Measurements from ENCODE around the gene THADA.

Gene THADA

DNA sequence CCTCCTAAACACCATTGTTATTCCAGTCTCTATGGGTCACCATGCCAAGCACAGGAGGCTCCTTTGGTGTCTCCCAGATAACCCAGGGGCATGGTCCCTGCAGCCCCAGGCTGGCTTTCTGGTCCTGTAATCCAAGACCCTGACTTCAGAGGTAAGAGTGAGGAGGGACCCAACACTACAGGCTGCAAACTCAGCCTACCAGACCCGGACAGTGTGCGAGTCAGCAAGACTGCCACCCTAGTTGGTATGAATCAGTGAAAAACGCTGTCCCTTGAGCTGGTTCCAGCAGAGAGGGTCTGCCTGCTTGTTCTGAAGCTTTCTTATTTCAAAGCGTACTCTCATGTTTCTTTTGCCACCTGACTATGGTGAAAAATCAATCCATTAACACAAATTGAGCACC lies 321.8 kb downstream of the THADA start:
- no peak for DNase-seq (ENCODE audit: low read depth in 1 of 2, low spot score in 1 of 2)
- no peak overlapping the region for H3K4me3 ChIP-seq (replicated peaks; ENCODE audit: insufficient read depth, low read length)
- TF ChIP-seq SPI1 (IDR thresholded peaks at IDR 0.05; ENCODE audit: borderline replicate concordance, low read depth) (no peak), POLR2AphosphoS5 (IDR thresholded peaks at IDR 0.05; ENCODE audit: low read depth) (no peak), GABPA (IDR thresholded peaks at IDR 0.05; ENCODE audit: low read depth) (no peak)
- TF ChIP-seq, protein P1, sequence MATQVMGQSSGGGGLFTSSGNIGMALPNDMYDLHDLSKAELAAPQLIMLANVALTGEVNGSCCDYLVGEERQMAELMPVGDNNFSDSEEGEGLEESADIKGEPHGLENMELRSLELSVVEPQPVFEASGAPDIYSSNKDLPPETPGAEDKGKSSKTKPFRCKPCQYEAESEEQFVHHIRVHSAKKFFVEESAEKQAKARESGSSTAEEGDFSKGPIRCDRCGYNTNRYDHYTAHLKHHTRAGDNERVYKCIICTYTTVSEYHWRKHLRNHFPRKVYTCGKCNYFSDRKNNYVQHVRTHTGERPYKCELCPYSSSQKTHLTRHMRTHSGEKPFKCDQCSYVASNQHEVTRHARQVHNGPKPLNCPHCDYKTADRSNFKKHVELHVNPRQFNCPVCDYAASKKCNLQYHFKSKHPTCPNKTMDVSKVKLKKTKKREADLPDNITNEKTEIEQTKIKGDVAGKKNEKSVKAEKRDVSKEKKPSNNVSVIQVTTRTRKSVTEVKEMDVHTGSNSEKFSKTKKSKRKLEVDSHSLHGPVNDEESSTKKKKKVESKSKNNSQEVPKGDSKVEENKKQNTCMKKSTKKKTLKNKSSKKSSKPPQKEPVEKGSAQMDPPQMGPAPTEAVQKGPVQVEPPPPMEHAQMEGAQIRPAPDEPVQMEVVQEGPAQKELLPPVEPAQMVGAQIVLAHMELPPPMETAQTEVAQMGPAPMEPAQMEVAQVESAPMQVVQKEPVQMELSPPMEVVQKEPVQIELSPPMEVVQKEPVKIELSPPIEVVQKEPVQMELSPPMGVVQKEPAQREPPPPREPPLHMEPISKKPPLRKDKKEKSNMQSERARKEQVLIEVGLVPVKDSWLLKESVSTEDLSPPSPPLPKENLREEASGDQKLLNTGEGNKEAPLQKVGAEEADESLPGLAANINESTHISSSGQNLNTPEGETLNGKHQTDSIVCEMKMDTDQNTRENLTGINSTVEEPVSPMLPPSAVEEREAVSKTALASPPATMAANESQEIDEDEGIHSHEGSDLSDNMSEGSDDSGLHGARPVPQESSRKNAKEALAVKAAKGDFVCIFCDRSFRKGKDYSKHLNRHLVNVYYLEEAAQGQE (IDR thresholded peaks at IDR 0.05; ENCODE audit: insufficient replicate concordance, low read depth), result no peak
- TF ChIP-seq, protein P2, sequence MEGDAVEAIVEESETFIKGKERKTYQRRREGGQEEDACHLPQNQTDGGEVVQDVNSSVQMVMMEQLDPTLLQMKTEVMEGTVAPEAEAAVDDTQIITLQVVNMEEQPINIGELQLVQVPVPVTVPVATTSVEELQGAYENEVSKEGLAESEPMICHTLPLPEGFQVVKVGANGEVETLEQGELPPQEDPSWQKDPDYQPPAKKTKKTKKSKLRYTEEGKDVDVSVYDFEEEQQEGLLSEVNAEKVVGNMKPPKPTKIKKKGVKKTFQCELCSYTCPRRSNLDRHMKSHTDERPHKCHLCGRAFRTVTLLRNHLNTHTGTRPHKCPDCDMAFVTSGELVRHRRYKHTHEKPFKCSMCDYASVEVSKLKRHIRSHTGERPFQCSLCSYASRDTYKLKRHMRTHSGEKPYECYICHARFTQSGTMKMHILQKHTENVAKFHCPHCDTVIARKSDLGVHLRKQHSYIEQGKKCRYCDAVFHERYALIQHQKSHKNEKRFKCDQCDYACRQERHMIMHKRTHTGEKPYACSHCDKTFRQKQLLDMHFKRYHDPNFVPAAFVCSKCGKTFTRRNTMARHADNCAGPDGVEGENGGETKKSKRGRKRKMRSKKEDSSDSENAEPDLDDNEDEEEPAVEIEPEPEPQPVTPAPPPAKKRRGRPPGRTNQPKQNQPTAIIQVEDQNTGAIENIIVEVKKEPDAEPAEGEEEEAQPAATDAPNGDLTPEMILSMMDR (IDR thresholded peaks at IDR 0.05; ENCODE audit: insufficient read depth, low read length), result no peak
- no peaks in the 10 kb centered on the region for H3K27me3 ChIP-seq (ENCODE audit: insufficient read depth, poor library complexity, severe bottlenecking)
- no peak overlapping the region for H3K27ac ChIP-seq (replicated peaks)

DNA sequence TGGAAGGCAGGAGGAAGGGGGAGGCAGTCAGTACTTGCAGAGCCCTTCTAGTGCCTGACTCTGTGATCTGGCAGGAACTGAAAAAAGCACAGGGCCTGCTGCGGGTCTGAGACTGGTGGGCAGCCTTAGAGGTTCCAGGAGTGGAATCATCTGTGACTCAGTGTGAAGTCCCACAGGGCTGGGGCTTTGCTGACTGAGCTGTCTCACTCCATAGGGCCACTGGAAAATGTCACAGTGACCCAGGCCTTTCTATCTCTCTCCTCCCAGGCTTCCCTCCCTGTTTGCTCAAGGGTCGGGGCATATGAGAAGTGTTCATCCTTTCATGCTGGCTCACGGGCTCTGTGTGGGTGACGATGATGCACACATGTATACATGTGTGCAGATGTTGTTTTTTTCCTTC lies 322.3 kb downstream of the THADA start:
- H3K27me3 ChIP-seq (ENCODE audit: insufficient read depth, poor library complexity, severe bottlenecking), result no peaks in the 10 kb centered on the region
- TF ChIP-seq SPI1 (IDR thresholded peaks at IDR 0.05; ENCODE audit: borderline replicate concordance, low read depth), result no peak
- no peak for TF ChIP-seq GABPA (IDR thresholded peaks at IDR 0.05; ENCODE audit: low read depth)
- TF ChIP-seq, protein P1 (IDR thresholded peaks at IDR 0.05; ENCODE audit: insufficient replicate concordance, low read depth), result no peak
- TF ChIP-seq POLR2AphosphoS5 (IDR thresholded peaks at IDR 0.05; ENCODE audit: low read depth), result no peak
- TF ChIP-seq, protein P2 (IDR thresholded peaks at IDR 0.05; ENCODE audit: insufficient read depth, low read length), result no peak
- no peak for DNase-seq (ENCODE audit: low read depth in 1 of 2, low spot score in 1 of 2)
- no peak overlapping the region for H3K4me3 ChIP-seq (replicated peaks; ENCODE audit: insufficient read depth, low read length)
- no peak overlapping the region for H3K27ac ChIP-seq (replicated peaks)

DNA sequence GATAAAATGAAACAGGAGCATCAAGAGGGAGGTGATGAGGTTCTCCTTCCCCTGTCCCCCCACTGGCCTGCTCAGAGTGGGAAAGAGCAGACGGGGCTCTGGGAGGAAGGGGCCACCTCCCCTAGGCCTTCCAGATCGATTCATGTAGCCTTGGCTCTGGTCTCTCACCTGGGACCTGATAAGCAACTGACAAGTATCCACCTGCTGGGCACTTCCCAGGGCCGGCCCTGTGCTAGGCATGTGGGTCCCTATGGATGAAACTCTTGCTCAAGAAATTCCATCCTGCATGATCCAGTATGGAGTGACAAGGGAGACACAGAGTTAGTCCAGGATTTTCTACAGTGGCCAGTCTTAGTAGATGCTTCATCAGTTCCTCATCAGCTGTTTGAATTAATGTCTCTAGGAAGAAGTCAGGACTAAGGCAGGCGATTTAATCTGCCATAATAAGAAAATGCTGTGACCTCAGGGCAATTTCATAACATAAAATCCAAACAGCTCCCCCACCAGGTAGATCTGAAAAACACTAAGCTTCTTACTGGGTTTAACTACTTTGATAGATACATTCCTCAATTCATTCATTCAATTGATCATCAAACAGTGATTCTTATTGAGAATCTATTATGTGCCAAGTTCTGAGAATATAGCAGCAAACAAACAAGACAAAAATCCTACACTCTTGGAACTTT lies 324.8 kb downstream of the THADA start:
- TF ChIP-seq, protein P2 (IDR thresholded peaks at IDR 0.05; ENCODE audit: insufficient read depth, low read length), result no peak
- TF ChIP-seq, protein P1 (IDR thresholded peaks at IDR 0.05; ENCODE audit: insufficient replicate concordance, low read depth), result no peak
- no peak for TF ChIP-seq GABPA (IDR thresholded peaks at IDR 0.05; ENCODE audit: low read depth)
- TF ChIP-seq SPI1 (IDR thresholded peaks at IDR 0.05; ENCODE audit: borderline replicate concordance, low read depth), result no peak
- TF ChIP-seq POLR2AphosphoS5 (IDR thresholded peaks at IDR 0.05; ENCODE audit: low read depth), result no peak

More for the DNA sequence above, 324.8 kb downstream of the THADA start:
- DNase-seq (ENCODE audit: low read depth in 1 of 2, low spot score in 1 of 2), result no peak
- no peak overlapping the region for H3K4me3 ChIP-seq (replicated peaks; ENCODE audit: insufficient read depth, low read length)
- H3K27ac ChIP-seq (replicated peaks), result no peak overlapping the region
- H3K27me3 ChIP-seq (ENCODE audit: insufficient read depth, poor library complexity, severe bottlenecking), result no peaks in the 10 kb centered on the region

All from HL-60 (cell line).